ENCODE data around the gene ZNF827. TPM values are rescaled to one million over a fixed set of nuclear protein-coding genes. Genes with fewer than 3 reads are reported as not detected.

ZNF827 gene
- total RNA-seq, 1 experiment from 2014 or later, result 6.3 TPM

DNA sequence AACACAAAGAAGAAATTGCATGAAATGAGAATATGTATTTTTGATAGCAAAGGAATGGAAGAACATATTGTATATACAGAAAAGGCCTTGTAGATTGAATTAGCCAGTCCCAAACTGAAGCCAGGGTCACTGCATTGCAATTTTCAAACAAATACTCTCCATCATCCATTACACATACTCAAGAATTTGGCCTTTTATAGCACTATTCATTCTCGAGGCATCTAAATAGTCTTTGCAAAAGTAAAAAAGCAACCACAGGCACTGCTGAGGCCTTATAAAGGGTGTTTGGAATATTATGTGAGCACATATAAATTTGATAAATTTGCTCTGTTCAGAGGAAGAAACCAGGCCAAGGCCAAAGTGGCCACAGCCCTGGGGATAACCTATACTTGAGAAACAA lies 123.0 kb downstream of the ZNF827 start:
- no TSS peak for BruUV-seq (replicated peaks)
- in situ Hi-C loops (cut with HindIII; ENCODE audit: low pct_unique_long_range_greater_than_20kb, low sequenced_read_pairs) (no loop called here), intact Hi-C loops (cut with micrococcal nuclease; ENCODE audit: unreplicated experiment) (no loop called here)
- ATAC-seq (no peak), DNase-seq (ENCODE audit: low read depth, low spot score) (no peak)
- Histone ChIP-seq H3K4me1 (ENCODE audit: control insufficient read depth, insufficient read depth, low read length) (no peaks in the 10 kb centered on the region), H3K27me3 (ENCODE audit: control insufficient read depth, insufficient read depth, low read length) (no peaks in the 10 kb centered on the region), H3K9me3 (ENCODE audit: control insufficient read depth, insufficient read depth, low read depth, low read length) (no peaks in the 10 kb centered on the region), H3K4me3 (ENCODE audit: low read depth in 2 of 2, low read length in 2 of 2) (no peak overlapping the region), H3K36me3 (ENCODE audit: control insufficient read depth, insufficient read depth, low read length) (no peaks in the 10 kb centered on the region), H3K27ac (ENCODE audit: low read length) (no peak overlapping the region)
- TF ChIP-seq SIN3A (IDR thresholded peaks at IDR 0.05; ENCODE audit: borderline replicate concordance, insufficient read depth, low read depth, low read length), result no peak
- CTCF ChIA-PET, result no interaction called here
- POLR2A ChIA-PET, result interaction anchor here (0.6 kb wide), 1 partner anchor 613 kb away, joined by 6 read pairs; no protein-coding TSS in a partner anchor

DNA sequence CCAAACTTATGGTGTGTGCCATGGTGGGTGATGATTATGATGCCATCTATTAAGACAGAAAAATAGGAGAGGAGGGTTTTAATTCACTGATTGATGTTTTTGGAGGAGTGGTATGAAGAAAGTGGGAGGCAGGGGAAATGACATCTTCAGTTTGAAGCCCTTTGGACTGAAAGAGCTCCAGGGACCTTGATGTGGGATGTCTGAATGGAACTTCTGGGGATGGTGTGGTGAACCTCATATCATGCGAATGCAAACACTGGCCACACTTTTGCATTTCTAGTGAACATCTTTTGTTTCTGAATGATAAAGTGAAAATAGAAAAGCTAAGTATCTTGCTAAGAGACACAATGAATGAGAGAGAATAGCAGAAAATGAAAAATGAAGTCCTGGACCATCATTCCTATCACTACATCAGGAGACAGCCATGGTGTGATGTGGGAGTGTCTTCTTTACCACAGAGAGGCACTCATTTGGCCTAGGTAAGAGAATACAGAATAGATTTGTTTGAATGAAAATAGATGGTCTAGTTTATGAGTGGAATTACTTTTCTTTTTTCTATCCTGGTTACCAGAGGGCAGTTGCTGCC lies 123.5 kb downstream of the ZNF827 start:
- intact Hi-C loops (cut with micrococcal nuclease; ENCODE audit: unreplicated experiment), result no loop called here
- ATAC-seq, result no peak
- Histone ChIP-seq H3K27ac (ENCODE audit: low read length) (no peak overlapping the region), H3K27me3 (ENCODE audit: control insufficient read depth, insufficient read depth, low read length) (no peaks in the 10 kb centered on the region), H3K9me3 (ENCODE audit: control insufficient read depth, insufficient read depth, low read depth, low read length) (no peaks in the 10 kb centered on the region), H3K4me3 (ENCODE audit: low read depth in 2 of 2, low read length in 2 of 2) (no peak overlapping the region), H3K4me1 (ENCODE audit: control insufficient read depth, insufficient read depth, low read length) (no peaks in the 10 kb centered on the region), H3K36me3 (ENCODE audit: control insufficient read depth, insufficient read depth, low read length) (no peaks in the 10 kb centered on the region)
- ChIA-PET POLR2A (no interaction called here), CTCF (no interaction called here)
- TF ChIP-seq TCF7L2 (IDR thresholded peaks at IDR 0.05; ENCODE audit: low read depth, low read length), result no peak
- TF ChIP-seq, protein P1, sequence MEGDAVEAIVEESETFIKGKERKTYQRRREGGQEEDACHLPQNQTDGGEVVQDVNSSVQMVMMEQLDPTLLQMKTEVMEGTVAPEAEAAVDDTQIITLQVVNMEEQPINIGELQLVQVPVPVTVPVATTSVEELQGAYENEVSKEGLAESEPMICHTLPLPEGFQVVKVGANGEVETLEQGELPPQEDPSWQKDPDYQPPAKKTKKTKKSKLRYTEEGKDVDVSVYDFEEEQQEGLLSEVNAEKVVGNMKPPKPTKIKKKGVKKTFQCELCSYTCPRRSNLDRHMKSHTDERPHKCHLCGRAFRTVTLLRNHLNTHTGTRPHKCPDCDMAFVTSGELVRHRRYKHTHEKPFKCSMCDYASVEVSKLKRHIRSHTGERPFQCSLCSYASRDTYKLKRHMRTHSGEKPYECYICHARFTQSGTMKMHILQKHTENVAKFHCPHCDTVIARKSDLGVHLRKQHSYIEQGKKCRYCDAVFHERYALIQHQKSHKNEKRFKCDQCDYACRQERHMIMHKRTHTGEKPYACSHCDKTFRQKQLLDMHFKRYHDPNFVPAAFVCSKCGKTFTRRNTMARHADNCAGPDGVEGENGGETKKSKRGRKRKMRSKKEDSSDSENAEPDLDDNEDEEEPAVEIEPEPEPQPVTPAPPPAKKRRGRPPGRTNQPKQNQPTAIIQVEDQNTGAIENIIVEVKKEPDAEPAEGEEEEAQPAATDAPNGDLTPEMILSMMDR (IDR thresholded peaks at IDR 0.05), result no peak
- TF ChIP-seq POLR2AphosphoS5 (IDR thresholded peaks at IDR 0.05; ENCODE audit: low read depth, low read length), result no peak
- no peak for TF ChIP-seq SIN3A (IDR thresholded peaks at IDR 0.05; ENCODE audit: borderline replicate concordance, insufficient read depth, low read depth, low read length)
- TF ChIP-seq, protein P2, sequence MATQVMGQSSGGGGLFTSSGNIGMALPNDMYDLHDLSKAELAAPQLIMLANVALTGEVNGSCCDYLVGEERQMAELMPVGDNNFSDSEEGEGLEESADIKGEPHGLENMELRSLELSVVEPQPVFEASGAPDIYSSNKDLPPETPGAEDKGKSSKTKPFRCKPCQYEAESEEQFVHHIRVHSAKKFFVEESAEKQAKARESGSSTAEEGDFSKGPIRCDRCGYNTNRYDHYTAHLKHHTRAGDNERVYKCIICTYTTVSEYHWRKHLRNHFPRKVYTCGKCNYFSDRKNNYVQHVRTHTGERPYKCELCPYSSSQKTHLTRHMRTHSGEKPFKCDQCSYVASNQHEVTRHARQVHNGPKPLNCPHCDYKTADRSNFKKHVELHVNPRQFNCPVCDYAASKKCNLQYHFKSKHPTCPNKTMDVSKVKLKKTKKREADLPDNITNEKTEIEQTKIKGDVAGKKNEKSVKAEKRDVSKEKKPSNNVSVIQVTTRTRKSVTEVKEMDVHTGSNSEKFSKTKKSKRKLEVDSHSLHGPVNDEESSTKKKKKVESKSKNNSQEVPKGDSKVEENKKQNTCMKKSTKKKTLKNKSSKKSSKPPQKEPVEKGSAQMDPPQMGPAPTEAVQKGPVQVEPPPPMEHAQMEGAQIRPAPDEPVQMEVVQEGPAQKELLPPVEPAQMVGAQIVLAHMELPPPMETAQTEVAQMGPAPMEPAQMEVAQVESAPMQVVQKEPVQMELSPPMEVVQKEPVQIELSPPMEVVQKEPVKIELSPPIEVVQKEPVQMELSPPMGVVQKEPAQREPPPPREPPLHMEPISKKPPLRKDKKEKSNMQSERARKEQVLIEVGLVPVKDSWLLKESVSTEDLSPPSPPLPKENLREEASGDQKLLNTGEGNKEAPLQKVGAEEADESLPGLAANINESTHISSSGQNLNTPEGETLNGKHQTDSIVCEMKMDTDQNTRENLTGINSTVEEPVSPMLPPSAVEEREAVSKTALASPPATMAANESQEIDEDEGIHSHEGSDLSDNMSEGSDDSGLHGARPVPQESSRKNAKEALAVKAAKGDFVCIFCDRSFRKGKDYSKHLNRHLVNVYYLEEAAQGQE (IDR thresholded peaks at IDR 0.05; ENCODE audit: insufficient read depth in 1 of 2, low read depth in 2 of 2, low read length in 1 of 2), result no peak
- no TSS peak for BruUV-seq (replicated peaks)
- in situ Hi-C loops (cut with HindIII; ENCODE audit: low pct_unique_long_range_greater_than_20kb, low sequenced_read_pairs), result no loop called here
- no peak for DNase-seq (ENCODE audit: low read depth, low spot score)

DNA sequence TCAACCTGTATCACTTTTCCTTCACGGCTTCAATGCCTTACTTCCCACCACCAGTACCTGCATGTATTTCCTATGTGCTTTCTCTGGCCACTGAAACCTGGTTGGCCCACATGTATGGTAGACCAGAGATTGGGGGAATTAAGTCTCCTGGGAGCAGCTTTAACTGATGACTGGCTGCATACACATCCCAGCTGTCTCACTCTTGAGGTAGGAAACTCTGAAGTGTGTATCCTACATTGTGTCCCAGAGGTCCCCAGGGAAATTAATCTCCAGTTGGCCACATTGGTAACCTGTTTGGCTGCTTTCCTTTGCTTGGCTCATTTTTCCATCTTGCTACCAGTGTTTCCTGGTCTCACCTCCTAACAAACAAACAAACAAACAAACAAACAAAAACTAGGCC lies 124.4 kb downstream of the ZNF827 start:
- Histone ChIP-seq H3K36me3 (ENCODE audit: control insufficient read depth, insufficient read depth, low read length) (no peaks in the 10 kb centered on the region), H3K27me3 (ENCODE audit: control insufficient read depth, insufficient read depth, low read length) (no peaks in the 10 kb centered on the region), H3K4me3 (ENCODE audit: low read depth in 2 of 2, low read length in 2 of 2) (no peak overlapping the region), H3K4me1 (ENCODE audit: control insufficient read depth, insufficient read depth, low read length) (no peaks in the 10 kb centered on the region), H3K27ac (ENCODE audit: low read length) (no peak overlapping the region), H3K9me3 (ENCODE audit: control insufficient read depth, insufficient read depth, low read depth, low read length) (no peaks in the 10 kb centered on the region)
- ChIA-PET CTCF (no interaction called here), POLR2A (no interaction called here)
- ATAC-seq, result no peak
- in situ Hi-C loops (cut with HindIII; ENCODE audit: low pct_unique_long_range_greater_than_20kb, low sequenced_read_pairs) (no loop called here), intact Hi-C loops (cut with micrococcal nuclease; ENCODE audit: unreplicated experiment) (no loop called here)
- BruUV-seq (replicated peaks), result no TSS peak
- TF ChIP-seq TCF7L2 (IDR thresholded peaks at IDR 0.05; ENCODE audit: low read depth, low read length) (no peak), SIN3A (IDR thresholded peaks at IDR 0.05; ENCODE audit: borderline replicate concordance, insufficient read depth, low read depth, low read length) (no peak), POLR2AphosphoS5 (IDR thresholded peaks at IDR 0.05; ENCODE audit: low read depth, low read length) (no peak)
- TF ChIP-seq, protein P2 (IDR thresholded peaks at IDR 0.05; ENCODE audit: insufficient read depth in 1 of 2, low read depth in 2 of 2, low read length in 1 of 2), result no peak
- TF ChIP-seq, protein P1 (IDR thresholded peaks at IDR 0.05), result no peak
- no peak for DNase-seq (ENCODE audit: low read depth, low spot score)
